Activated CD8-positive, alpha-beta memory T cell treated with anti-CD3 and anti-CD28 coated beads, Interleukin-2, amount 10 ng/mL, durations not matched to agents 7 days and 5 days (primary cell): ENCODE results near the gene HMSD. TPM values are rescaled to one million over a fixed set of nuclear protein-coding genes. Genes with fewer than 3 reads are reported as not detected.
"Not testable (repeated sequence)": the region's sequence is repeated elsewhere in the genome, so short reads cannot be mapped to it uniquely, and the experiment has no call there.

ENCODE experiments used
- ATAC-seq: fragments of 150-1000 bp; cut with Tn5 transposase; one replicate; pipeline ENCODE4 v1.10.0; 2021; ENCODE audit warnings: moderate library complexity
- CTCF ChIA-PET: fragments of 350-600 bp; sonication (Branson Sonifier 250); formaldehyde crosslinking; loops from one replicate; lab custom pipeline; 2021; ENCODE audit warnings: antibody characterized with exemption; lab: Charles Lee
- DNase-seq: peaks from one replicate; pipeline ENCODE4 v3.0.0-alpha.2; 2020
- H3K27ac Mint-ChIP-seq: one replicate; pipeline ENCODE4 v1.8.0; 2021; ENCODE audit warnings: mild to moderate bottlenecking, mixed read lengths
- H3K27me3 Mint-ChIP-seq: one replicate; pipeline ENCODE4 v1.8.0; 2021; ENCODE audit warnings: mixed read lengths
- H3K36me3 Mint-ChIP-seq: one replicate; pipeline ENCODE4 v1.8.0; 2021; ENCODE audit warnings: mild to moderate bottlenecking, mixed read lengths
- H3K4me1 Mint-ChIP-seq: one replicate; pipeline ENCODE4 v1.8.0; 2021; ENCODE audit warnings: mixed read lengths
- H3K4me3 Mint-ChIP-seq: one replicate; pipeline ENCODE4 v1.8.0; 2021; ENCODE audit warnings: mild to moderate bottlenecking, moderate library complexity, mixed read lengths
- H3K9me3 Mint-ChIP-seq: one replicate; pipeline ENCODE4 v1.8.0; 2022; ENCODE audit warnings: low read depth, mixed read lengths
- total RNA-seq, 2 experiments: library from RNA; stranded (reverse); gene quantifications; one replicate each; pipeline ENCODE4 v1.2.3, GENCODE V29; 2021

The HMSD gene
- total RNA-seq, 2 experiments from 2014 or later = 1.6 to 5.5 TPM

DNA sequence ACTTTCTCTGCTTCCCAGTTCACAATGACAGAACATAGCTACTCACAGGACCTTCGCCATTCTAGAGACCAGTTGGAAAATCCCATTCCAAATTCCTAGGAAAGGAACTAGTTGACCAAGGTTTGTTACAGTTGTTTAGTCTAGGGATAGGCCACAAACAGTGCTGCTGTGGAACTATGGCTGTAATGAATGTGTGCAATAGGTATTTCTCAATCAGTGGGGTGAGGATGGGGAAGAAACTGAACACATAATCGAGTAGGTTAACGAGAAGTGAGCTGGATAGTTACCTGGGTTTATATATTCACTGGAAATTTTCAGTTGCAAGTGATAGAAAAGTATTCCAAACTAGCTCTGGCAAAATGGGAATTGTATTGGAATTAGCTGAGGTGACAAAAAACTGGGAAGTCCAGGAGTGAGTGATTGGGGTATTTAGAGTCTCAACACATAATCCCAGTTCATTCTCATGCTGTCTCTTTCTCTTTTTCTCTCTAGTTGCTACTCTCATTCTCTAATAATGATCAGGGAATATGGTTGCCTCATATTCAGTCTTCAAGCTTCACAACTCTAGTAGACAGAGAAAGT lies 18.2 kb upstream of the HMSD start:
- CTCF ChIA-PET = no interaction called here
- Mint-ChIP-seq H3K4me3 (no peak overlapping the region), H3K27me3 (peaks cover 48% of the 10 kb centered on the region), H3K27ac (no peak overlapping the region), H3K4me1 (no peaks in the 10 kb centered on the region), H3K9me3 (no peaks in the 10 kb centered on the region), H3K36me3 (no peaks in the 10 kb centered on the region)
- ATAC-seq (no peak), DNase-seq (no peak)

DNA sequence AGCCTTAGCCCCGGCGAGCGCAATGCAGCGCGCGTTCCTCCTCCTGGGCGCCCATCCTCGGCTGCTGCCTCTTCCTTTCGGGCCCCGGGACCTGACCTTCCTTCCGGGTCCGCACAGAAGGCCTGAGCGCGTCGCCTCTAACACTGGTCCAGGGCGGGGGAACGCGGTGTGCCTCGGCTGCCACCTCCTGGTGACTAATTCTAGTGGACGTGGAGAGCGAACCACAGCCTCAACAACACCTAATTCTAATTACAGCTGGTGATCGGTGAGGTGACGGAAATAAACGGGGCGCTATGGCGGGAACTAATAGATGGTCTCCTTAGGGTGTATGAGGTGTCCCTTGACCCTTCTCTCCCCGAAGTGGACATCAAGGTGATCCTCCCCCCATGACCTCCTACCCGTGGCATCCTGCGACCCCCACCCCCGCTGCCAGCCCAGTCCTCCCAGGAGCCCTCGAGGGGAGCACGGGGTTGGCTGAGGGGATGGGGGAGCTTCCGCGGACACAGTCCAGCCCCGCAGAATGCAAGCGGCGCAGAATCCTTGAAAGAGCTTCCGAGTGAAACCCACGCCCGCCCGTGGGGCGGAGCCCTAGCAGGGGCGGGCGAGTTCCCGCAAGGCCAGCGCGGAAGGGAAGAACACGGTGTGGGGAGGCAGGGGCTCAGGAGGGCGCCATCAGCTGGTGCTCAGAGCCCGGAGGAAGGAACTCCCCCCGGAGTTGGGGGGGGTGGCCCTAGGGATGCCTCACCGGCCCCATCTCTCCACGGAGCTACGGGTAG lies 12.8 kb upstream of the HMSD start:
- peaks cover 24% of the 10 kb centered on the region for H3K27me3 Mint-ChIP-seq
- no peaks in the 10 kb centered on the region for H3K36me3 Mint-ChIP-seq
- peak overlapping the region; percentile 20 for H3K27ac Mint-ChIP-seq
- ATAC-seq (peak; percentile 98), DNase-seq (peak; percentile 82)
- CTCF ChIA-PET = interaction anchor here (0.7 to 4.5 kb wide), 20 partner anchors 11 to 425 kb away, joined by 3 to 31 read pairs (median 4); partner anchors contain the start of genes HMSD and SERPINB7
- peak overlapping the region; percentile 70 for H3K4me3 Mint-ChIP-seq
- no peaks in the 10 kb centered on the region for H3K9me3 Mint-ChIP-seq
- H3K4me1 Mint-ChIP-seq = peaks cover 4% of the 10 kb centered on the region

DNA sequence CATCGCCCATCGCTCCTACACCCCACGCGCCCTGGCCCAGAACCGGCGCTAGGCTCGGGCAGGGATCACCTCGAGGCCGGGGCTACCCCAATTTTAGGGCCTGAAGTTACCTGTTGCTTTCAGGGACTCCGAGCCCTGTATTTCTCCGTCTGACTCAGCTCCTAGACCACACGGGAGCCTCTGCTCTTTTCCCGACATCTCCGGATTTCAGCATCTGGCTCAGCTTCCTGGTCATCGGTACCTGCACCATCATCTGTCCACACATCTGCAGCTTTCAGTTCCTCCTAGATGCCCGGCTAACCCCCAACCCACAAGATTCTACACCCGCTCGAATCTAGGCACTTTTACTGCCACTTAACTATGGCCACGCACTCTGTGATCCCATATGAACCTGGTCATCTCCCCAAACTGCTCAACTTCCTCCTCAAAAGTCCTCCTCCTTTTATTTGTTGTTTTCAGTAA lies 12.1 kb upstream of the HMSD start:
- CTCF ChIA-PET = interaction anchor here (0.8 to 4.5 kb wide), 14 partner anchors 10 to 419 kb away, joined by 3 to 31 read pairs (median 7); partner anchors contain the start of genes HMSD and SERPINB7
- H3K36me3 Mint-ChIP-seq = no peaks in the 10 kb centered on the region
- peaks cover 4% of the 10 kb centered on the region for H3K4me1 Mint-ChIP-seq
- DNase-seq (no peak), ATAC-seq (no peak)
- H3K4me3 Mint-ChIP-seq = no peak overlapping the region
- H3K9me3 Mint-ChIP-seq = no peaks in the 10 kb centered on the region
- H3K27ac Mint-ChIP-seq = no peak overlapping the region
- H3K27me3 Mint-ChIP-seq = peaks cover 27% of the 10 kb centered on the region

DNA sequence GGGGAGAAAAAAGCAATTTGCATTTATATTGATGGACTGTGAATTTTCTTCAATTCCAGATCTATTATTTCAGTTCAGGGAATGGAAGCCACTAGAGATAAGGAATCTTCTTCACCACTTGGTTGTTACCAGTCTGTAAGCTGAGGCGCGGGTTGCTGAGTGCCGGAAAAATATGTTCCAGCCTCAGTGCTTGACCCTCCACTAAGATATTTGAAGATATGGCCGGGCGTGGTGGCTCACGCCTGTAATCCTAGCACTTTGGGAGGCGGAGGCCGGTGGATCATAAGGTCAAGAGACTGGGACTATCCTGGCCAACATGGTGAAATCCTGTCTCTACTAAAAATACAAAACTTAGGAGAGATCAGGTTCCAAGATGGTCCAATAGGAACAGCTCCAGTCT lies 9.1 kb upstream of the HMSD start:
- Mint-ChIP-seq H3K4me3 (no peak overlapping the region), H3K27me3 (peaks cover 36% of the 10 kb centered on the region), H3K4me1 (peaks cover 4% of the 10 kb centered on the region), H3K36me3 (no peaks in the 10 kb centered on the region), H3K27ac (no peak overlapping the region), H3K9me3 (no peaks in the 10 kb centered on the region)
- ATAC-seq = no peak
- CTCF ChIA-PET = interaction anchor here (1.7 kb wide), 1 partner anchor 9 kb away, joined by 3 read pairs; the partner anchor contains the start of gene HMSD
- DNase-seq = no peak

DNA sequence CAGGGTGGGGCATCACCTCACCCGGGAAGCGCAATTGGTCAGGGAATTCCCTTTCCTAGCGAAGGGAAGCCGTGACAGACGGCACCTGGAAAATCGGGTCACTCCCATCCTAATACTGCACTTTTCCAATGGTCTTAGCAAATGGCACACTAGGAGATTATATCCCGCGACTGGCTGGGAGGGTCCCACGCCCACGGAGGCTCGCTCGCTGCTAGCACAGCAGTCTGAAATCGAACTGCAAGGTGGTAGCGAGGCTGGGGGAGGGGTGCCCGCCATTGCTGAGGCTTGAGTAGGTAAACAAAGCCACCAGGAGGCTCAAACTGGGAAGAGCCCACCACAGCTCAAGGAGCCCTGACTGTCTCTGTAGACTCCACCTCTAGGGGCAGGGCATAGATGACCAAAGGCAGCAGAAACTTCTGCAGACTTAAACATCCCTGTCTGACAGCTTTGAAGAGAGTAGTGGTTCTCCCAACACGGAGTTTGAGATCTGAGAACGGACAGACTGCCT lies 8.5 kb upstream of the HMSD start:
- not testable (repeated sequence) for H3K36me3 Mint-ChIP-seq, DNase-seq, ATAC-seq, H3K27ac Mint-ChIP-seq, H3K4me1 Mint-ChIP-seq, H3K4me3 Mint-ChIP-seq, H3K9me3 Mint-ChIP-seq
- peaks cover 39% of the 10 kb centered on the region for H3K27me3 Mint-ChIP-seq
- CTCF ChIA-PET = interaction anchor here (1.7 kb wide), 1 partner anchor 8 kb away, joined by 3 read pairs; the partner anchor contains the start of gene HMSD

DNA sequence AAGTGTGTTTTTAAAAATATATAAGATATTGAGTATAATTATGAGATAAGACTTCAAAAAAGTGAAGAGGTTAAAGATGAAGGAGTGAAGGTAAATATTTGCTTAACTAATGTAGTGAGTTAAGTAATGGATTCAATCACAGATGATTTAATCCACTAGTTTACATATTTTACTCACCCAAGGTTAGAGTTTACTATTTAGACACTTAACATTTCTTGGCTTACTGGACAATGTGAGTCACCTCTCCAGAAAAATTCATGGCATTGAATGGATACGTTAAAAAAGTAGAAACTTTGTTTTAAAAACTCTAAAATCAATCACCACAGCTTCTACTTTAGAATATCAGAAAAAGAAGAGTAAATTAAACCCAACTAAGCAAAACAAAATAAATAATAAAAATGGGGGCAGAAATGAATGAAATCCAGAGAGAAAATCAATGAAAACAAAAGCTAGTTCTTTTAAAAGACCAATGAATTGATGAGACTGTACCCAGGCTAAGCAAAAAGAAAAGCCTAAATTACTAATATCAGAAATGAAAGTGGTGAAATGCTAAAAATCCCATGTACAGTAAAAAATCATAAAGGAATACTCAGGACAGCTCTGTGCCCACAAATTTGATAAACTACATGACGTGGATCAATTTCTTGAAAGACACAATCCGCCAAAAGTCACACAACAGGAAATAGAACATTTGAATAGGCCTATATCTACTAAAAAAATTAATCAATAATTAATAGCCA lies 1.9 kb upstream of the HMSD start:
- CTCF ChIA-PET = interaction anchor here (0.7 to 0.8 kb wide), 2 partner anchors 11 to 20 kb away, joined by 3 read pairs; no protein-coding TSS in a partner anchor
- peaks cover 61% of the 10 kb centered on the region for H3K27me3 Mint-ChIP-seq
- ATAC-seq = no peak
- DNase-seq = no peak
- no peaks in the 10 kb centered on the region for H3K9me3 Mint-ChIP-seq
- no peak overlapping the region for H3K4me3 Mint-ChIP-seq
- H3K4me1 Mint-ChIP-seq = peaks cover 30% of the 10 kb centered on the region
- H3K27ac Mint-ChIP-seq = no peak overlapping the region
- peaks cover 3% of the 10 kb centered on the region for H3K36me3 Mint-ChIP-seq

DNA sequence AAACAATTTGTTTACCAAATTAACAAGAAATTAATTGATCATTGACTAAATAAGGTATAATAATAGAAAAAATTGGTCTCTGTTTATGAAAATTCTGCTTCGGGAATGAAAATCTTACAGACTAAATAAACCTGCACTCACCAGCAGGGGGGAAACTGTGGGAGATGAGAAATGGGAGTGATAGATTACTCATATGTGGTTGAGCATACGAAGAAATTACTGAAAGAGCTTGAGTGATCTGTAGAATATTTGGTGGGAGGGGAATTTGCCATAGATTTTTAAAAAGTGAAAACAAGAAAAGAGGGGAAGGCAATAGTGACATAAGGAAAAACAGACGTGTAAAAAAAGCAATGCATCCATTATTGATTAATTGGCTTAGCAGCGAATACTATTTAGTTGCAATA lies 2.2 kb downstream of the HMSD start:
- CTCF ChIA-PET = no interaction called here
- peak overlapping the region; percentile 0 for H3K27ac Mint-ChIP-seq
- no peak for DNase-seq
- H3K4me3 Mint-ChIP-seq = no peak overlapping the region
- peaks cover 30% of the 10 kb centered on the region for H3K4me1 Mint-ChIP-seq
- peaks cover 32% of the 10 kb centered on the region for H3K27me3 Mint-ChIP-seq
- H3K36me3 Mint-ChIP-seq = peaks cover 3% of the 10 kb centered on the region
- ATAC-seq = no peak
- no peaks in the 10 kb centered on the region for H3K9me3 Mint-ChIP-seq

DNA sequence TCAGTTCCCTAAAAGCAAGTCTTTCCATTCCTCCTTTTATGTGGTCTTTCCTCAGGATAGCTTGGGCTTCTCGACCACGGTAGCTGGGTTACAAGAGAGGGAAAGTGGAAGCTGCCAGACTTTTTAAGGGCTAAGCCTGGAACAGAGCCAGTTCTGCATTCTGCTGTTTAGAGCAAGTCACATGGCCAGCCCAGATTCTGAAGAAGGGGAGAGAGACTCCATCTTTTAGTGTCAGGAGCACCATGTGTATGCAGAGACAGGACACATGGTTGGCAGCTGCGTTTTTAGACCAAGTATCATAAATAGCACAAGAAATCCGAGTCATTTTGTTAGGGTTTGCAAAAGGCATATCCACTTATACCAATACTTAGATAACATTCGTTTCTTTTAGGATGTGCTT lies 4.7 kb downstream of the HMSD start:
- H3K4me1 Mint-ChIP-seq = peaks cover 21% of the 10 kb centered on the region
- DNase-seq (no peak), ATAC-seq (no peak)
- H3K9me3 Mint-ChIP-seq = no peaks in the 10 kb centered on the region
- H3K27me3 Mint-ChIP-seq = peaks cover 27% of the 10 kb centered on the region
- no peak overlapping the region for H3K4me3 Mint-ChIP-seq
- H3K36me3 Mint-ChIP-seq = peaks cover 3% of the 10 kb centered on the region
- CTCF ChIA-PET = interaction anchor here (2.2 to 3.9 kb wide), 2 partner anchors 10 to 18 kb away, joined by 10 to 23 read pairs; no protein-coding TSS in a partner anchor
- H3K27ac Mint-ChIP-seq = no peak overlapping the region

DNA sequence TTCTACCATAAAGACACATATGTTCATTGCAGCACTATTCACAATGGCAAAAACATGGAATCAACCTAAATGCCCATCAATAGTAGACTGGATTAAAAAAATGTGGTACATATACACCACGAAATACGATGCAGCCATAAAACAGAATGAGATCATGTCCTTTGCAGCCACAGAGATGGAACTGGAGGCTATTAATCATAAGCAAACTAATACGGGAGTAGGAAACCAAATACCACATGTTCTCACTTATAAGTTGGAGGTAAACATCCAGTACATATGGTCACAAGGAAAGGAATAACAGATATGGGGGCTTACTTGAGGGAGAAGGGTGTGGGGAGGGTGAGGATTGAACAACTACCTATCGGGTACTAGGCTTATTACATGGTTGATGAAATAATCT lies 7.7 kb downstream of the HMSD start:
- Mint-ChIP-seq H3K27ac (no peak overlapping the region), H3K4me3 (no peak overlapping the region), H3K9me3 (no peaks in the 10 kb centered on the region), H3K27me3 (peaks cover 36% of the 10 kb centered on the region), H3K4me1 (peaks cover under 1% of the 10 kb centered on the region), H3K36me3 (no peaks in the 10 kb centered on the region)
- no peak for ATAC-seq
- DNase-seq = no peak
- CTCF ChIA-PET = no interaction called here

DNA sequence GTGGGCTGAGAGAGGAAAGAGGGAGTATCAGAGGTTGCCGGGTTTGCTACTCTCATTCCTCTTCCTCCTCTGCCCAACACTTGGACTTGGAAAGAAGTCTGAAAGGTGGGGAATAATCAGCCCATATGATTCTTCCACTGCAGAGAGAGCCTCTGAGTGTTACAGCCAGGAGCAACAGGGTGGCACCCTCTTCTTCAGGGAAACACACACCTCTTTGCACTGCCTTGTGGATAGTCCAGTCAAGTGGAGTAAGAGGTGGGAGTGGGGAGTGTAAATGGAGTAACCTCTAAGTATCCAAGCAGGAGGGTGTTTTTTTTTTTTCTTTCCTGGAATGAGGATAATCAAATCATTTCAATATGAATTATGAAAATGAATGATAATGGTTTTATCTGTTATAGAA lies 11.8 kb downstream of the HMSD start:
- H3K9me3 Mint-ChIP-seq = no peaks in the 10 kb centered on the region
- ATAC-seq = no peak

DNA sequence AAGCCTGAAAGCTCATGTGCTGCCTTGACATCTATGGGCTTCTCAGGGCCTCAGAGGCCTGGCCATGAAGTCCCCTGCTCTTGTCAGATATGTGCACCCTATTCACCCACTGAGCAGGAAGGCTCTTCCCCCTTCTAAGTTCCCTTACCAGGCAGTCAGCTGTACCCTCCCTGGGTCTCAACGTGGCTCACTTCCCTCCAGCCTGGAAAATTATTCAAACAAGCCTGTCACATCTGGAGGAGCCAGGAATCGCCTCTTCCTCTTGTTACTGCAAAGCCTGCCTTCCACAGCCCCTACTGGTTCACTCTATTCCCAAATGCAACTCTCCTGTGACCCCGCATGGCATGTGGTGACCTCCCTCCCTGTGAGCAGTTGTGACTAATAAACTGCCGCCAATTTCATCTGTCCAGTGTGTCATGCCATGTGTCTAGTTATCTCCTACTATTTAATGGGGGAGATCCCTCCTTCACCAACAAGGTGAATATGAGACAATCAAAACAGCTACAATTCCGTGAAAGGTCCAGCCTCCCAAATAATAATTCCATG lies 12.4 kb downstream of the HMSD start:
- no peak overlapping the region for H3K4me3 Mint-ChIP-seq
- DNase-seq (no peak), ATAC-seq (no peak)
- no peaks in the 10 kb centered on the region for H3K9me3 Mint-ChIP-seq
- H3K27me3 Mint-ChIP-seq = peaks cover 30% of the 10 kb centered on the region
- no peaks in the 10 kb centered on the region for H3K4me1 Mint-ChIP-seq
- H3K36me3 Mint-ChIP-seq = no peaks in the 10 kb centered on the region
- CTCF ChIA-PET = interaction anchor here (1.0 to 1.2 kb wide), 2 partner anchors 23 to 49 kb away, joined by 3 to 4 read pairs; no protein-coding TSS in a partner anchor
- H3K27ac Mint-ChIP-seq = no peak overlapping the region

More for the DNA sequence above, 11.8 kb downstream of the HMSD start:
- Mint-ChIP-seq H3K27me3 (peaks cover 30% of the 10 kb centered on the region), H3K27ac (no peak overlapping the region), H3K36me3 (no peaks in the 10 kb centered on the region), H3K4me3 (no peak overlapping the region), H3K4me1 (no peaks in the 10 kb centered on the region)
- CTCF ChIA-PET = interaction anchor here (1.0 to 1.4 kb wide), 2 partner anchors 24 to 34 kb away, joined by 3 read pairs; no protein-coding TSS in a partner anchor
- DNase-seq = no peak

DNA sequence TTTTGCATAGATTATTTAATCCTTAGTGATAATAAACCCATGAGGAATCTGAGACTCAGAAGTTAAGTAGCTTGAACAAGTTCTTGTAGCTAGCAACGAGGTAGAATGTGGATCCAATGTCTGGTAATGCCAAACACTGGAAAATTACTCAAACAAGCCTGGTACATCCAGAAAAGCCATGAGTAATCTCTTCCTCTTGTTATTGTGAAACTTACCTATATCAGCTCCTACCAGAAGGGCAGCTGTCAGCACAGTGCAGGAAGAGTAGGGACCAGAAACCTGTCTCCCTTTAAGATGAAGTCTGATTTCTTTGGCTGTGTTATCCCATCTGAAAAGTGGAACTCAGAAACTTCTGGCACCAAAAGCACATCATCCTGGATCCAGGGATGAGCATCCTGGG lies 13.0 kb downstream of the HMSD start:
- H3K27me3 Mint-ChIP-seq = peaks cover 24% of the 10 kb centered on the region
- H3K9me3 Mint-ChIP-seq = no peaks in the 10 kb centered on the region
- H3K27ac Mint-ChIP-seq = no peak overlapping the region
- DNase-seq = no peak
- H3K4me1 Mint-ChIP-seq = no peaks in the 10 kb centered on the region
- ATAC-seq = no peak
- H3K4me3 Mint-ChIP-seq = no peak overlapping the region
- H3K36me3 Mint-ChIP-seq = no peaks in the 10 kb centered on the region
- CTCF ChIA-PET = interaction anchor here (0.6 to 3.4 kb wide), 5 partner anchors 8 to 48 kb away, joined by 3 to 23 read pairs (median 4); no protein-coding TSS in a partner anchor
